HG02970 (cell line): ENCODE data around the gene FAM186B.

Experiments
- ATAC-seq: cut with Tn5 transposase; IDR thresholded peaks from one replicate; pipeline ENCODE4 v1.9.1; 2021; ENCODE audit warnings: mild to moderate bottlenecking, moderate library complexity, moderate number of reproducible peaks; ENCODE audit not compliant: unreplicated experiment, low FRiP score

Gene FAM186B

DNA sequence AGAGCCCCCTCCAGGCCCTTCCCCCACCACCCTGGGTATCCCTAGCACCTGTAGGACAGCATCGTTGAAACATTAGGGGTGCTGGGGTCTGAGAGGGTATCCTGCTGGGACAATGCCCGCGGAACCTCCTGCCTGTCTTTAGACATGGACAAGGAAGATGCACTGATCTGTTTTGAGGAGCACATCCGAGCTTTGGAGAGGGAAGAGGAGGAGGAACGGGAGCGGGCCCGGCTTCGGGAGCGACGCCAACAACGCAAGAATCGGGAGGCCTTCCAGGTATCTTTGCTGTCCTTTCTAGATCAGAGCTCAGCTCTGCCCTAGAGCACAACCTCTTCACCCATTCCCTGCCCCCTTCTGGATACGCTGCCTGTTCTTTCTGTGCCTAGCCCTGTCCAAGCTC, 31.1 kb upstream of the FAM186B start:
- ATAC-seq: no peak

DNA sequence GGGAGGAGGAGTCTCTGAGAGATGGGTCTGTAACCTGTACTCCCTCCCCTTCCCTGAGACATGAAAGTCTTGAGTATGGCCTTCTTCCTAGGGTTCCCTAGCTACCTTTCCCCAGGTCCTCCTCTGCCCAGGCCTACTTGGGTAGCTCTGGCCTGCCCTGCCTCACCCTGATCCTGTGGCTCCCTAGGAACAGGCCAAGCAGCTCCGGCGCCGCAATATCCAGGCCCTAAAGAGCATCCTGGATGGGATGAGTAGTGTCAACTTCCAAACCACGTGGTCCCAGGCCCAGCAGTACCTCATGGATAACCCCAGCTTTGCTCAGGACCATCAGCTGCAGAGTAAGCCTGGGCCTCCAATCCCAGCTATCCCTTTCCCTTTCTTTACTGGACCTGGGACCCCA, 30.2 kb upstream of the FAM186B start:
- ATAC-seq: no peak

DNA sequence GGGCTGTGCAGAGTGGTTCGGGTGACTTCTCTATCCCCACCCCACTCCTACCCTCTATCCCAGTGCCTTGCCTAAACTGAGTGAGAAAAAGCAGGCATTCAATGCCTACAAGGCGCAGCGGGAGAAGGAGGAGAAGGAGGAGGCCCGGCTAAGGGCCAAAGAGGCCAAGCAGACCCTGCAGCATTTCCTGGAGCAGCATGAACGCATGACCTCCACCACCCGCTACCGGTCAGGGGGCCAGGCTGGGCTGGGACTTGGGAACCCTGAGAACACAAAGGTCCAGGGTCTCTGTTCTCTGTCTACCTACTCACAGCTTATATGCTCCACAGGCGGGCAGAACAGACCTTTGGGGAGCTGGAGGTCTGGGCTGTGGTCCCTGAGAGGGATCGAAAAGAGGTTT, 29.6 kb upstream of the FAM186B start:
- ATAC-seq: no peak

DNA sequence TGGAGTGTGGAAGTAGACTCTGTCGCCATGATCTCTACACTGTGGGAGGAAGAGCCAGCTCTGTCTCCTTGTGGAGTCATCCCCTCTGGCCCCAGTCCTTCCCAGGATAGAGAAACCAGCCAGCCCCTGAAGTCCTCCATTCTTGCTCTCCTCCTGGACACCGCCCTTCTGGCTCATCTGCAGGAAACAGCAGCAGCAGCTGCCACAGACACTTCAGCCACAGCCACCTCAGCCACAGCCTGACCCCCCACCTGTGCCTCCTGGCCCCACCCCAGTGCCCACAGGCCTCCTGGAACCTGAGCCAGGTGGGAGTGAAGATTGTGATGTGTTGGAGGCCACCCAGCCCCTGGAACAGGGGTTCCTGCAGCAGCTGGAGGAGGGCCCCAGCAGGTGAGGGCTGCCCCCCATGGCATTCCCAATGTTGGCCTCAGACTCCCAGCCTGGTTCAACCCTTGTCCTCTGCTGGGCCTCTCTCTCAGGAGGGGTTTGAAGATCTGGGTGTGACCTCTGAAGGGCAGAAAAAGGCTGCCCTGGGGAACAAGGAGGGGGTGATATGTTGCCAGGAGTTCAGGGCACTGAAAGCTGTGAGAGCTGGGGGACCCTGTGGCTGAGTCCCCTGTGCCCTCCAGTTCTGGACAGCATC, 28.4 kb upstream of the FAM186B start:
- no peak for ATAC-seq

DNA sequence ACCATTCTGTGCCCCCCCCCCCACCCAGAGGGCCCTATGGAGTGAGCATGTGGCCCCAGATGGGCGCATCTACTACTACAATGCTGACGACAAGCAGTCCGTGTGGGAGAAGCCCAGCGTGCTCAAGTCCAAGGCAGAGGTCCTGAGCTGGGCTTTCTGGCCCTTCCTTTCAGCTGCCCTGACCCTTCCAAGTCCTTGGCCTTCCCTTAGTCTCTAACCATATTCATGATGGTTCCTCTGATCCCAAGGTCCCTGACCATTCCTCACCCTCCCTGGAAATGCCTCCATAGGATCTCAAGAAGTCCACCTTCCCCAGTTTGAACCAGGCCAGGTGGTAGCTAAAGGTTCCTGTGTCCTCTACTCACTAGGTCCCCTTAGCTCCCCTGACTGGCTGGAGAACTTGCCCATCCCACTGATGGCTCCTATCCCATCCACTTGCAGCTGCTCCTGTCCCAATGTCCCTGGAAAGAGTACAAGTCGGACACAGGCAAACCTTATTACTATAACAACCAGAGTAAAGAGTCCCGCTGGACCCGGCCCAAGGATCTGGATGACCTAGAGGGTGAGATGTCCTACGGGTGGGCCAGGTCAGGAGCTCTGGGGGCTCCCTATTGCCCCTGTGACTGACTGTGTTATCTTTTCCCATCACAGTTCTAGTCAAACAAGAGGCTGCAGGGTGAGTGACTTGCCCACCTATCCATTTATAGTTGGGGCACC, 27.7 kb upstream of the FAM186B start:
- no peak for ATAC-seq

DNA sequence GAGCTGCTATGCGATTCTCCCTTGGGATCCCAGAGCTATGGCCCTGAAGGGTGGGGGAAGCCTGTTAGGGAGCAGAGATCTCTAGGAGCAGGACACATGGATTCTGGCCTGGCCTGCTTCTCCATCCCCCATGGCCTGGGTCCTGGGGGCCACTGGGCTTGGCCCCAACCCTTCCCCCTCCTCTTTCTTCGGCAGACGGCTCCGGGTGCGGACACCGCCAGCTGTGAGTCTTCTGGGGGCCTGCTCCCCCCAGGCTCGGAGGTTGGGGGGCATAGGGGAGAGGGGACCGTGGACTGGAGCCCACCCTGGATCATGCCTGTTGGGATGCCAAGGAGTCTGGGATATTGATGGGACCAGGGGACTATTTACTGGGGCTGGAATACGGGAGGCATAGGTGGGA, 27.0 kb upstream of the FAM186B start:
- no peak for ATAC-seq

DNA sequence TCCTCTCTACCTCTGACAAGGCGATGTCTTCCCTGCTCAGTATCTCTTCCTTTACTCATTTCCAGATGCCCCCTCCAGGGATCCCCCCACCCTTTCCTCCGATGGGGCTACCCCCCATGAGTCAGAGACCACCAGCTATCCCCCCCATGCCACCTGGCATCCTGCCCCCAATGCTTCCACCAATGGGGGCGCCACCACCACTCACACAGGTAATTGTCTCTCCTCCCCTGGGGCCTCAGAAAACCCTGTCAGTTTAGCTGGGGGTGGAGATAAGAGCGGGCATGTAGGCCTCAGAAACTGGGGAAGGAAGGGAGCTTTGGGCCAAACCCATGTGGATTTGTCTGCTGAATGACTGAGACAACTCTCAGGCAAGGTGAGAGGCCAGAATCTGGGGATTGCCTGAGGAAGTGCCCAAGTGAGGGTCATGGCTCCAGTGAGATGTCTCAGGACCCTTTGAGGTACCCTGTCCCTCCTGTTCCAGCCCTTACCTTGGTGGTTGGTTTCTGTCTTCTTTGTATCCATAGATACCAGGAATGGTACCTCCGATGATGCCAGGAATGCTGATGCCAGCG, 26.0 kb upstream of the FAM186B start:
- ATAC-seq: no peak

DNA sequence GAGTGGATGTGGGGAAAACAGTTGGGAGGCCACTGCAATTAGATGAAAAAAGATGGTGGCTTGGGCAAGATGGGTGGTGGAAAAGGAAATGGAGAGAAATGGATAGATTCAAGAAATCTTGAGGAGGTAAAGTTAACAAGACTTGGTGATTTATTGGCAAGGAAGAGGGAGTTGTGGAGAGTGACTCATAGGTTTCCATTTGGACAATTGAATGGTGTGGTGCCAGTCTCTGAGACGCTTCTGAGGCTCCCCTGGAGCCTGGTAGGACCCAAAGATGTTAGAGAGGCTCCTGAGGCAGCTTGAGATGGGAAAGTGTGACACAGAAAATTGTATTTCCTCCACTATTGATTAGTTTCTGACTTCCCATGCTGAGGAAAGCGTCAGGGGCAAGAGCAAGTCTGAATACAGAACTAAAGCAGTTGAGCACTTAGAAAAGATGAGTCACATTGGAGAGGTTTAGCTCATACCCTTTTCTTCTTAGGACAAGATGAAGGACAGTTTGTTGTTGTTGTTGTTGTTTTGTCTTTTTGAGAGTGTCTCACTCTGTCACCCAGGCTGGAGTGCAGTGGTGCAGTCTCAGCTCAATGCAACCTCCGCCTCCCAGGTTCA, 22.4 kb upstream of the FAM186B start:
- no peak for ATAC-seq

DNA sequence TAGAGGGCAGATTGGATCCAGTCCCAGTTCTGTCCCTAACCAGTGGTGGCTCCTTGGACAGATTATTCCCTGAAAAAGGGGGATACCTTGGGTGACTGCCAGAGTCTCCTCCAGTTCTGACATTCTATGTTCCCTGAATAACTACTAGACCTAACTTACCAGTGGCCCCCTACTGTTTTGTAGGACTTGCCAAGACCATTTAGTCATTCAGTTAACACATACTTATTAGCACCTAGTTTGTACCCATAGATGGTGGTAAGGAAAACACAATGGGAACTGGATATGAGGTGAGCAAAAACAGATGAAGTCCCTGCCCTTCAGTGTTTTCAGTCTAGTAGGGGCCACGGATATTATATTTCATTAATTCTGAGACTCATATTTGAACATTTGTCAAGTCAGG, 21.4 kb upstream of the FAM186B start:
- no peak for ATAC-seq

DNA sequence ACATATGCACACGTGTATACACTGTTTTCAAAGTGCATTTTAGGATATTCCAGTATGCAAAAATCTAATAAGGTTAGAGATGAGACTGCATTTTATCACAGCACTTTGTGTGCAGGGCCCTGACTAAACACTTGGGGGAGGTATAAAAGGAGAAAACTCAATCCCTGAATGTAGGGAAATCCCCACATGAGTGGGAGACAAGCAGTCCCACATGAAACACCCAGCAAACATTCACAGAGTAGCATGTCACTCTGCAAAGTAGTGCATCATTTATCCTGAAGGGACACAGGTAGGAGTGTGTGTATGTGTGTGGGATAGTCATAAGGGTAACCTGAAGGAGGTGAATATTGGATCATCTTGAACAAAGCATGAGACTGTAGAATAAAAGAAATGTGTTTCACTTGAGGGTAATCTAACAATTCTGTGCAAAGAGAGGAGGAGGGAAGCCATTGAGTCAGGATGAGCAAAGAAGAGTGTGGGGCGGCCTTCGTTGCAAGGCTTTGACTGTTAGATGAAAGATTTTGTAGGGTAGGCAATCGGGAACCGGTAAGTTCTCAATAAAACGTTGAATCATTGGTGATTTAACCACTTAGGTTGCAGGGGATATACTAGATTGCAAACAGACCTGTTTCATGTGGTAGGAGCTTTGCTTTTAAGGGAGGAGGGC, 20.9 kb upstream of the FAM186B start:
- no peak for ATAC-seq

DNA sequence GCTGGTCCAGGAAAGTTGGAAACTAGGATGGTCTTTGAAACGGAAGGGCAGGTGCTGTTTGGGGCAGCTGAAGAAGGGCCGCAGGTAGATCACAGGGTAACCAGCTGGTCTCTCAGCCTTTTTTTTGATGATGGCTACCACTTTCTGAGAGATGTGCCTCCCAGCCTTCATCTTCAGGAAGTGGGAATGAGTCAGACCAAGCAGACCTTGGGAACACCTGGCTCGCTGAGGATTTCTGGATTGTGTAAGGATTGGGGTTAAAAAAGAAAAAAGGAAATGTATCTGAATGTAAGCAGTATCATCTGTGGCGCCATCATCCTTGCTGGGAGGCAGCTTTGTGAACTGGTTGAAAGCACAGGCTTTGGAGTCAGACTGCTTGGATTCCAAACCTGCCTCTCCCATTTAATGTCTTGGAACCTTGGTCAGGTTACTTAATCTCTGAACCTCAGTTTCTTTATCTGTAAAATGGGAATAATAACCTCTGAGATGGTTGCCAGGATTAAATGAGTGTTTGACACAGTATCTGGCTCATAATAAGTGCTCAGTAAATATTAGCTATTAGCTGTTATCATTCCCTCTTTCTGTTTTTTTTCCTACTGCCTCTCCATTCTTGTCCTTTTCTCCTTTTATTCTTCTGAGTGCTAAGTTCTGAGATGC, 19.6 kb upstream of the FAM186B start:
- ATAC-seq: no peak

DNA sequence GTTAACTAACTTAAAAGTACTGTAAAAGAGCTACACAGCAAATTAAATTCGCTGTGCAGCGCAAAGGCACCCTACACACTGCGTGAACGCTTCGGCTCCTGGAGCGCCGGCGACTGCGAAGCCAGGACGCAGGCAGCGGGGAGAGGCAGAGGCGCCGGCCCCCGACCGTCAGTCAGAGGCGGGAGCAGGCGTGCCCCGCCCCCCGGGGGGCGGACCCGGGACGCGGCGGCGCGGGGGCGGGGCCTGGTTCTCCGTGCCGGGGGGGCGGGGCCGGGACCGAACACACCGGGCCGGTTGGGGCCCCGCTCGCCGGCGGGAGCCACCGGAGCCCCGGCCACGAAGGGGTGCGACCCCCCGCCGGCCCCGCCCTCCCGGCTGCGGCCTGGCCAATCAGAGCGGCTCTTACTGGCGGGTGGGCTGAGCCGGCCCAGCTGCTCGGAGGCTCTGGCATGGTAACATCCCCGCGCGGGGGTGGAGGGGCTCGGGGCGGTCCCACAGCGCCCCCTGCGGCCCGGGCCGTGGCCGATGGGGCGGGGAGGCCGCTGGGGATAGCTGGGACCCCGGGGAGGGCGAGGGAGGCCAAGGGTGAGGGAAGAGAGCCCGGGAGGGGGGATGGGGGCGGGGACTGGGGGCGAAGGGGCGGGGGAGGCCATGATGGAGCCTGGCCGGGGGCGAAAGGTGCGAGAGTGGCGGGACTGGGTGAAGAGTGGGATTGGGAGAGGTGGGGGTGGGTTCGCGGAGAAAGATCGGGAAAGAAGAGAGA, 17.9 kb upstream of the FAM186B start, which contains the start of gene PRPF40B:
Gene PRPF40B (plus strand): TSS at position 420 of the 763 bp plus-strand sequence. CDS start 30 bp downstream, at position 450.
- peak; percentile 75 for ATAC-seq

DNA sequence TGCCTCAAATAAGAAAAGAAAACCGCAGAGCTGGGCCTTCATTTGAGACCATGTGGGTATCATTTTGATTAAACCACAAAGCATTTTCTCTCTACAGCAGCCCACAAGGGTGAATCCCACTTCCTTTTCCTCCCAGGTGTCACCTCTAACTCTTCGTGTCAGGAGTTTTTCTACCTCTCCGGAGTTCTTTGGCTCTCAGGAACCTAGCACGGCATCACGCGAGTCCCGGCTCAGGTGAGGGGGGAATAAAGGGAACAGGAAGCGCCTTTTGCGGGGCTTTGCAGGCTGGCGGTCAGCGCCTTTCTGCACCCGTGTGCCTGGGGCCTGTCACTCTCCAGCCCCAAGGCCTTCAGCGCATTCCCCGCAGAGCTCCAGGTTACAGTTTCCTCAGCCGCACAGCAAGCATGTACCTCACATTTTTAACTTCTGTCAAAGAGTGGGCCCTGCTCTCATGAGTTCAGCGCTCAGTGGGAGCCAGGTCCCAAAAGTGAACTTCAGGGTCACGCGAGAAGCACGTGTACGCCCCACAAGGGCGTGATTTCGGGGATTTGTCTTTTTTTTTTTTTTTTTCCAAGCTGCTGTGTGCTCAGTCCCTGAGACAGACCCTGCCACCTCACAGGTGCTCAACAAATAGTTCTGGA, 17.2 kb upstream of the FAM186B start:
- peak; percentile 10 for ATAC-seq

DNA sequence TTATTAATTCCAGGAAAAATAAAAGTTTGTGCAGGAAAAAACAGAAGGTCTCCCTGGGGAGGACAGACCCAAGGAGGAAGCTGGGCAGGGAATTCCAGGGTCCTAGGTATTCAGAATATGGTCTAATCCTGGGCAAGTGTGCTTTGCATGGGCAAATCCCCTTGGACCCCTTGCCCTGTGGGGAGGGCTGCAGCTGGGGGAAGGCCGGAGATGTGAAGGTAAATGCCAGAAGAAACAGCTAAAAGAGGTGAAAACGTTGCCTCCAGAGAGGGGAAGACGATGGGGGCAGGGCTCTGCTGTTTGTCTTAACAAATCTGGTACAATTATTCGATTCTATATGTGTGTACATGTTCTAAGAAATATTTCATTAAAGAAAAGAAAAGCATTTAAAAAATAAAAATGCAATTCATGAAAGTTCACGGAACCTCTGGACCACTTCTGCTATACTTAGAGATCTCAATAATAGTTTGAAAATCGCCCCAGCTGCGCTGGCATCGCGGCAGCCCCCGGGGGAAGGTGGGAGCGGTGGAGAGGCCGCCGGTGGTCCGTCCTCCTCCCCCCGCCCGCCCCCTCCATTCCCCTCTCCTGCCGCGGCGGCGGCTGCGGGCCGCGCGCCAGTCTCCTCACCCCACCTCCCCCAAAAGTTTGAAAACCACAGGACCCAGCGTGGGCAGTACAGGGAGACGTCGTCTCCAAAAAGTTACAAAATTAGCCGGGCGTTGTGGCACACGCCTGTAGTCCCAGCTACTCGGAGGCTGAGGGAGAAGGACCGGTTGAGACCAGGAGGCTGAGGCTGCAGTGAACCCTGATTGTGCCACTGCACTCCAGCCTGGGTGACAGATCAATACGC, 16.4 kb upstream of the FAM186B start:
- ATAC-seq: peak; percentile 7

DNA sequence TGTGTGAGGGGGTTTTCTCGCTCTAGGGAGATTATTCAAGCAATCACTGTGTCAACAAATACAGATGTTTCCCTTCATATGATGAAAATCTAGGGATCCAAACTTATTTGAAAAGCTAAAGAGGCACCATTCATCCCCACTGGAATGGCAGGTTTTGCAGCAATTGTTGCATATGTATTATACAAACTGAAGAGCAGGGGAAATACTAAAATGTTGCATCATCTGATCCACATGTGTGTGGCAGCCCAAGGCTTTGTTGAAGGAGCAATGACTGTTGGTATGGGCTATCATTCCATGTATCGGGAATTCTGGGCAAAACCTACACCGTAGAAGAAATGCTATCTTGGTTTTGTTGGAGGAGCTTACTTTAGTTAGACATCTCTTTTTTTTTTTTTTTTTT, 13.8 kb upstream of the FAM186B start:
- no peak for ATAC-seq

DNA sequence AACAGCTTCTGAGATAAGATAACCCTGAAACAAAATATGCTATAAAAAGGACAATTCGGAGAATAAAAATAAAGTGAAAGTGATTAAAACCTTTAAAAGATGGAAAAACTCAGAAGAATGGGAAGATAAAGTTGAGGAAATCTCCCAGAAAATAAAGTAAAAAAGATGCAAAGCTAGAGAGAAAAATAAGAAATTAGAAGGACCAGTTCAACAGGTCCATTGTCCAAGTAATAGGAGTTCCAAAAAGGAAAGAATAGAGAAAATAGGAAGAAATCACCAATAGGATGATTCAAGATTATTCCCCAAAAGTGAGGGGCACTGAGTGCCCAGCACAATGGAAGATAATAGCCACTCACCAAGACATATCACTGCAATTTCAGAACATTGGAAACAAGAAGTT, 13.1 kb upstream of the FAM186B start:
- ATAC-seq: no peak

DNA sequence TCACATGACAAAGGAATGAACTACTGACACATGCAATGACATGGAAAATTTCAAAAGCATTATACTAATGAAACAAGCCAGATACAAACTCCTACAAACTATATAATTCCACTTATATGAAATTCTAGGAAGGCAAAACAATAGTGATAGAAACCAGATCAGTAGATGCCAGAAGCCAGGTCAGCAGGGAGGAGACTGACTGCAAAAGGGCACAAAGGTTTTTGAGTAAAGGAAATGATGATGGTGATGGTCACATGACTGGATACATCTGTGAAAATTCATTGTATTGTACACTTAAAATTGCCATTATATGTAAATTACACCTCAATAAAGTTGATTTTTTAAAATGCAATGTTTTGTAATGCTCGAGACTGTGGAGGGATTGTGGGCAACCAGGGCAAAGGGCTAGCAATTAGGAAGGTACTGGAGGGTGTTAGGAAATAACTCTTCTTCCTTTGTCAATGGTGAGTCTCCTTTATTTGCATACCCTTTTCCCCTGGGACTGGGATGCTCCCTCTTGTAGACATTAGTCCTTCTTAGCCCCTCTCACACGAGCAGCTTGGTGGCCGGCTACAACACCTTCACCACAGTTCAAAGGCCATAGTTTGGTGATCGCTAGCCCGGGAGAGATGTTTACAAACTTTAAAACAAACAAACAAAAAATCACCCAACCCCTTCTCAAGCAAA, 11.2 kb upstream of the FAM186B start:
- no peak for ATAC-seq

DNA sequence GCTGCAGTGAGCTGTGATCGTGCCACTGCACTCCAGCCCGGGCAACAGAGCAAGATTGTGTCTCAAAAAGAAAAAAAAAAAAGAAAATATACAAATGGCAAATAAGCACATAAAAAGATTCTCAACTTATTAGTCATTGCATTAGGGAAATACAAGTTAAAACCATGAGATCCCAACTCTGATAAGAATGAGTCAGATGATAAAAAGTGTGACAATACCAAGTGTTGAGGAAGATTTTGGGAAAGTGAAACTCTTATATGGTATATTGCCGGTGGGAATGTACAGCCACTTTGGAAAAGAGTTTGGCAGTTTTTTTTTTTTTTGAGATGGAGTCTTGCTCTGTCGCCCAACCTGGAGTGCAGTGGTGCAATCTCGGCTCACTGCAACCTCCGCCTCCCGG, 10.3 kb upstream of the FAM186B start:
- no peak for ATAC-seq
